ENCODE results near the gene SSBP3.
"Not testable (repeated sequence)": the region's sequence is repeated elsewhere in the genome, so short reads cannot be mapped to it uniquely, and the experiment has no call there.

SSBP3 gene

DNA sequence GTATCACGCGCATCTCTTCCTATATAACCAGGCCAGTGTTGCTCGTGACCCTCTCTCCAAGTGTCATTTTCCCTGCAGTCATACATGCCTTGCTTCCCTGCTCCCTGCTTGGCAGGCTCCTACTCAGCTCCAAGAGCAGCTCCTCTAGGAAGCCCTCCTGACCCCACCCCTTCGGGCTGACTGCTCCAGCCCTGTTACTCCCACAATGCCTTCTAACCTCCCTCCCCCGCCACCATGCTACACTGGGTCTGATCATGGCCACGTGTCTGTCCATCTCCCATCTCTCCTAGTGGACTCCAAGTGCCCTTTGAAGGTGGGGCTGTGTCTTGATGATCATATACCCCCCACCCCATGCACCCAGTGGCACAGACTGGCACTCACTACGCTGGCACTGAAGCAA is 161.5 kb downstream of the SSBP3 start:
- no peak for DNase-seq (ENCODE audit: low read depth)

DNA sequence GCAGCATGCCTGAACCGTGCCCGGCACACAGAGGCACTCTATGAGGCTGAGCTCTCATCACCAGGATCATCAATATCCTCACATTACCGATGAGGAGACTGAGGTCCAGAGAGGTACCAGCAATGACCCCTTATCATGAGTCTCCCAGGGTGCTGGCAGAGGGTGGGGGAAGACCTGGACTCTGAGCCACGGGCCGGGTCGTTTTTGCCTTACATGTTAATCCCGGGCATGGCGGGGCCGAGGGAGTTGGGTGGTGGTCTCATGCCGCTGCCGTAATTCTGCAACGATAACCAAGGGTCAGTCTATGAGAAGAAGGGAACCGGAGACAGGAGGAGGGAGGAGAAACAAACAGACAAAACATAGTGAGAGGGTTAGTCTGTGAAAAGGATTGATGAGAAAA is 163.2 kb downstream of the SSBP3 start:
- no peak for DNase-seq (ENCODE audit: low read depth)

DNA sequence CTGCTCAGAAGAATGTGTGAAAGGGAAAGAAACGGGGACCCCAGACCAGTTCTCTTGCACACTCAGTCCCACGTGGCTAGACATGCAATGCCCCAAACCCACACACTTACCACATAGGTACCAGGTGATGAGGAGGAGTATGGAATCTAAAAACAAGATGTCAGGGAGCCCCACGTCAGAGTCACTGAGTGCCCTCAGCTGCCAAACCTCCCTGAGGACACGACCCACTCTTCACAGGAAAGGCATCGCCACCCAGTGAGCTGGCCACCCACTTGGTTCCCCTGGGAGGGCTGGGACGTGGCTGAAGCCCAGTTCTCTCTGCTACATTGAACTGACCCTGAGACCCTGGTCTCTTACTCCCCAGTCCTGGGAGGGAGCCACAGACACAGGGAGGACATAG is 164.8 kb downstream of the SSBP3 start:
- no peak for DNase-seq (ENCODE audit: low read depth)

DNA sequence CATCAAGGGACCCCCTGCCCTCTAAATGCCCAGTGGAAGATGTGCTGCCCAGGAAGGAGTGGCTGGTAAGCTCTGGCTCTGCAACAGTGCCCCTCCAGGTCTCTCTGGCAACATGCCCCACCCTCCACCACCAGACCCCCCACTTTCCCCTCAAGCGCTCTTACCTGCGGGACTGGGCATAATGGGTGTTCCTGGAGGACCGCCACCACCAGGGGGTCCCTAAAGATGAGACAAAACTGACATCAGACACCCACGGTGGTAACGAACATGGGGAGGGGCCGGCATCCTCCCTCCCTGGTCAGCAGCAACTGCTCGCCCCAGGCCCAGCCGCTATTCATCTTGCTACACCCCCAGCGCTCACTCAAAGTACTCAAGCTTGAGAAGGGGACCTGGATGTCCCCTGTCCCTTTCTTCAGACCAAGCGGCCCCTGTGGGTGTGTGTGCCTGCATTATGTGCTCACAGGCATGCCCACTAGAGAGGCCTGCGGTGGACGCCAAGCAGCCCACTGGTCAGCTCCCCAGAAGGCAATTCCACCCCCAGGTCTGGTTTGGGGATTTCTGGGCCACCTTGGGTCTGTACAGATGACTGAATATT is 165.4 kb downstream of the SSBP3 start:
- no peak for DNase-seq (ENCODE audit: low read depth)

DNA sequence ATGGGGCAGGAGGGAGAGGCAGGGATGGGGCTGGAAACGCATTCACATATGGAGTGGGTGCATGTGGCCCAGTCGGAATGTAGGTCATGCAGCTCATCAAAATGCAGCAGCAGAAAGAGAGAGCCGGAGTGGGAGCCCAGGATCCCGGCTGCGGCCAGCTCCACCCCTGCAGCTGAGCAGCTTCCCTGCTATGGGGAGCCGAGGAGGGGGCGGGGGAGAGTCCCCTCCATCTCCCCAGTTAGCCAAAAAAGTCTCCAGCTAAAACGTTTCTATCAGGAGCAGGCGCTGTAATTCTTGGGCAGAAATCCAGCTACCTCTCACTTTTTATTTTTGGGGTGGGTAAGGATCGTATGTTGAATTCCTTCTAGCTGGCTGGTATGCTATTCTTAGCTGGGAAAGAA is 166.6 kb downstream of the SSBP3 start:
- DNase-seq (ENCODE audit: low read depth) = no peak

- no peak for DNase-seq (ENCODE audit: low read depth)
These were observed 167.2 kb downstream of the SSBP3 start for GRCh38 chr1:54239035-54239383.

GRCh38 chr1:54238353-54239034 is 167.7 kb downstream of the SSBP3 start:
- DNase-seq (ENCODE audit: low read depth) = no peak

- no peak for DNase-seq (ENCODE audit: low read depth)
These were observed 168.6 kb downstream of the SSBP3 start for GRCh38 chr1:54237586-54237985.

DNA sequence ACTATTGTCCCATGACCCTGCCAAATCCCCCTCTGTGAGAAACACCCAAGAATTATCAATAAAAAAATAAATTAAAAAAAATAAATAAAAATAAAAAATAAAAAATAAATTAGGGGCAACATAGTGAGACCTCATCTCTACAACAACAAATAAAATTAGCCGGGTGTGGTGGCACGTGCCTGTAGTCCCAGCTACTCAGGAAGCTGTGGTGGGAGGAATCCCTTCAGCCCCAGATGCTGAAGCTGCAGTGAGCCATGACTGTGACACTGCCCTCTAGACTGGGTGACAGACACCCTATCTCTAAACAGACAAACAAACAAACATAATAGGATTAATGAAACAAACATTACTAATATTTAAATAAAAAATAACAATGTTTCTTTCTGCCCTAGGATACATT is 171.9 kb downstream of the SSBP3 start:
- DNase-seq (ENCODE audit: low read depth) = no peak

DNA sequence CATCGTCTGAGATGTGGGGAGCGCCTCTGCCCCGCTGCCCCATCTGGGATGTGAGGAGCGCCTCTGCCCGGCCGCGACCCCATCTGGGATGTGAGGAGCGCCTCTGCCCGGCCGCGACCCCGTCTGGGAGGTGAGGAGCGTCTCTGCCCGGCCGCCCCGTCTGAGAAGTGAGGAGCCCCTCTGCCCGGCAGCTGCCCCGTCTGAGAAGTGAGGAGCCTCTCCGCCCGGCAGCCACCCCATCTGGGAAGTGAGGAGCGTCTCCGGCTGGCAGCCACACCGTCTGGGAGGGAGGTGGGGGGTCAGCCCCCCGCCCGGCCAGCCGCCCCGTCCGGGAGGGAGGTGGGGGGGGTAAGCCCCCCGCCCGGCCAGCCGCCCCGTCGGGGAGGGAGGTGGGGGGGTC is 173.0 kb downstream of the SSBP3 start:
- not testable (repeated sequence) for DNase-seq (ENCODE audit: low read depth)

DNA sequence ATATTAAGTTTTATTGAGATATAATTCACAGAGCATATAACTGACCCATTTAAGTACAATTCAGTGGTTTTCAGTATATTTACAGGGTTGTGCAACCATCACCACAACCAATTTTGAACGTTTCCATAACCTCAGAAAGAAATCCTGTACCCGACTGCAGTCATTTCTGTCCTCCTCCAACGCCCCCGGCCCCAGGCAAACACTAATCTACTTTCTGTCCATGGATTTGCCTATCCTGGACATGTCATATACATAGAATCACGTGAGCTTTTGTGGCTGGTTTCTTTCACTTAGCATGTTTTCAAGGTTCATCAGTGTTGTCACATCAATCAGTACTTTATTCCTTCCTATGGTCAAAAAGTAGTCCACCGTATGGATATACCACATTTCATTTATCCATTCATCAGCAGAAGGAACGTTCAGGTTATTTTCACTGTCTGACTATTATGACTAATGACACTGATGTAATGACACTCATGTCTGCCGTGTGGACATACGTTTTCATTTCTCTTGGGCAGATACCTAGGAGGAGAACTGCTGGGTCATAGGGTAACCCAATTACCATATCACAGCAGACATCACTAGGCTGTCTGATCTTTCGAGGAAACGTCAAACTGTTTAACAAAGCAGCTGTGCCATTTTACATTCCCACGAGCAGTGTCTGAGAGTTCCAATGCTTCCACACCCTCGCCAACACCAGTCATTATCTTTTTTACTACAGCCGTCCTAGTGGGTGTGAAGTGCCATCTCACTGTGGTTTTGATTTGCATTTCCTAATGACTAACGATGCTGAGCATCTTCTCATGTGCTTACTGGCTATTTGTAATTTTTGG is 175.5 kb downstream of the SSBP3 start:
- DNase-seq (ENCODE audit: low read depth) = no peak

DNA sequence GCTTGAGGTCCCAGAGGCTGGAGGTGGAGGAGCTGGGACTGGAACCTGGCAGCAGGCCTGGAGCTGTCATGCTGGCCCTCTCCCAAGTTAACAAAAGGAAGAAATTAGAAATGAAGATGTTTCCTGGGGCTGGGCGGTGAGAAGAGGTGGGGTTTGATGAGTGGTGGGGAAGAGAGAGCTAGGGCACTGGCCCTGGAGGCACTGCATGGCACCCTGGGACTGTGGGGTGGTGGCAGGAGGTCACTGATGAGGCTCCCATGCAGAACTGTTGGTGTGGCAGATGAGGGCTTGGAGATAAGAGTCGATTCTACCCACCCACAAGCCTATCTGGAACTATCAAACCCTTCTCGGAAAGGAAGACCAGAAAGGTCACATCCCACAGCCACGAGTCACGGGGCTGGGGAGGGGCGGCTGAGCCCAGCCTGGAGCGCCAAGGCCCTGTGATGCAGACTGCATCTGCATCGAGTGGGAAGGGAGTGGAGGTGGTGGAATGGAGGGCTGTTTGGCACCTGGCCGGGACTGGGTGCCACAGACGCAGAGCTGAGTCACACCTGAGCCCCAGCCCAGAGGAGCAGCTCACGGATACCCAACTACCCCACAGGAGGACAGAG is 176.8 kb downstream of the SSBP3 start:
- DNase-seq (ENCODE audit: low read depth) = no peak

GRCh38 chr1:54228638-54229079 is 177.5 kb downstream of the SSBP3 start:
- no peak for DNase-seq (ENCODE audit: low read depth)

GRCh38 chr1:54227891-54228310 is 178.3 kb downstream of the SSBP3 start:
- DNase-seq (ENCODE audit: low read depth) = no peak

DNA sequence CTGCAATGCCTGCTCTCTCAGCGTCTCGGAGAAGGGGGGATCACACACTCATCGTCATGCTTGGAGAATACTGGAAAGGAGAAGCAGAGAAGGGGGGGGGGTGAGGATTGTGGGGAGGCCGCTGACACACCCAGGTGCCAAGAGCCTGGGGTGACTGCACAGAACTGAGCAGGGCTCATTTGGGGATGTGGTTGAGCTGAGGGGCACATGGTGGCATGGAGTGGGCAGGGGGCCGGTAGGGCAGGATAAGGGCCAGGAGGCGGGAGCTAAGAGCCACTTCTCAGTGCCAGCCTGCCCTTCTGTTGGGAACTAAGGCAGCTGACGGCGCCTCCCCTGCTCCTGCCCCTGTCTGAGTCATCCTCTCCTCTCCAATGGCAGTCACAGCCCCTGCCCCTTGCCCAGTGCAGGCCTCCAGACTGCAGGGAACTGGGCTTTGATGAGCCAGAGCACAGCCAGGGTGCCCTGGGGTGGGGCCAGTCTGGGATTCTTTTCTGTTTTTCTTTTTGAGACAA is 179.0 kb downstream of the SSBP3 start:
- no peak for DNase-seq (ENCODE audit: low read depth)

- no peak for DNase-seq (ENCODE audit: low read depth)
These were observed 180.1 kb downstream of the SSBP3 start for GRCh38 chr1:54225986-54226559.

GRCh38 chr1:54225378-54225777 is 180.8 kb downstream of the SSBP3 start:
- no peak for DNase-seq (ENCODE audit: low read depth)

DNA sequence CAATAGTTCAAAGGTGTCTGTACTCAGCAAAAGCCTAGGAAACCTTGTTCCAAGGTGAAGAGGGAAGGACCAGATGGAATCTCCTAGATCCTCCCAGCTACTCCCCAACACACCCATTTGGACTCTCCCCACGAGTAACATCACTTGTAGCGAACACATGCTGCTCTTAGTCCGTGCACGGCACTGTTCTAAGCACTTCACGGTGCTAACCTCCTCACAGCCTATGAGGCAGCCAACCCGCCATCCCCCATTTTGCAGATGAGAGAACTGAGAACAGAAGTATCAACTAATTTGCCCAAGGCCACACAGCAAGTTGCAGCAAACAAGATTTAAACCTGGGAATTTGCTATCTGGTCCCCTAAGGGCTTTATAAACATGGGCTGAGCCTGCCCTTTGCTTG is 182.0 kb downstream of the SSBP3 start:
- DNase-seq (ENCODE audit: low read depth) = no peak

- DNase-seq (ENCODE audit: low read depth) = no peak
These were observed 182.6 kb downstream of the SSBP3 start for GRCh38 chr1:54223441-54224202.

DNA sequence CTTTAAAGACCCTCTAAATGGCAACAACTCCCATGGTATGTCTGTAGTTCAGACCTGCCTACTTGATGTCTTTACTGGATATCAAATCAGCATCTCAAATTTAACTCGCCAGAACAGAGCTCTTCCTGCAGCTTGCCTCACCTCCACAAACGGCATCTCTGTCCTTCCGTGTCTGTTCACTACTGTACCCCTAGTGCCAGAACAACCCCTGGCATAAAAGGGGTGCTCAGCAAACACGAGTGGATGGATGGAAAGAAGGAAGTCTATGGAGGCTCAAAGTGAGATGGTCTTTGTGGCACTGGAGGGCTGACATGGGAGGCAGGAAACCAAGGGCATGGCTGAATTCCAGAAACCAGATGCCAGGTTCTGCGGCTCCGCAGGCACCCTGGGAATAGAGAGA is 183.5 kb downstream of the SSBP3 start:
- DNase-seq (ENCODE audit: low read depth) = no peak

- no peak for DNase-seq (ENCODE audit: low read depth)
These were observed 184.2 kb downstream of the SSBP3 start for GRCh38 chr1:54221867-54222484.
